NCI-H748 treated with DMSO at 0.1 percent for 48 hours (cell line): ENCODE results near the gene BCAS3.

ENCODE experiments used
- DNase-seq: peaks from one replicate; lab custom pipeline; 2025; lab: John Stamatoyannopoulos, UW

Gene BCAS3

GRCh38 chr17:61253937-61254574 is 576.4 kb downstream of the BCAS3 start:
- no peak for DNase-seq

- no peak for DNase-seq
Measured at GRCh38 chr17:61254904-61255303, 577.3 kb downstream of the BCAS3 start.

- no peak for DNase-seq
Measured at GRCh38 chr17:61255647-61256046, 578.0 kb downstream of the BCAS3 start.

GRCh38 chr17:61259360-61259759 is 581.7 kb downstream of the BCAS3 start:
- no peak for DNase-seq

- no peak for DNase-seq
Measured at GRCh38 chr17:61260071-61260797, 582.6 kb downstream of the BCAS3 start.

- DNase-seq: no peak
Measured at GRCh38 chr17:61261001-61261637, 583.5 kb downstream of the BCAS3 start.

- DNase-seq: no peak
Measured at GRCh38 chr17:61265397-61265796, 587.7 kb downstream of the BCAS3 start.

GRCh38 chr17:61267847-61268246 is 590.2 kb downstream of the BCAS3 start:
- DNase-seq: no peak

GRCh38 chr17:61275395-61275794 is 597.7 kb downstream of the BCAS3 start:
- no peak for DNase-seq

GRCh38 chr17:61276806-61277205 is 599.2 kb downstream of the BCAS3 start:
- no peak for DNase-seq

GRCh38 chr17:61279476-61280145 is 602.0 kb downstream of the BCAS3 start:
- DNase-seq: no peak

GRCh38 chr17:61280338-61280737 is 602.7 kb downstream of the BCAS3 start:
- no peak for DNase-seq

- DNase-seq: no peak
Measured at GRCh38 chr17:61280851-61281250, 603.2 kb downstream of the BCAS3 start.

- DNase-seq: no peak
Measured at GRCh38 chr17:61282377-61282776, 604.7 kb downstream of the BCAS3 start.

GRCh38 chr17:61283043-61283442 is 605.4 kb downstream of the BCAS3 start:
- no peak for DNase-seq

GRCh38 chr17:61284174-61284573 is 606.5 kb downstream of the BCAS3 start:
- DNase-seq: no peak

GRCh38 chr17:61284746-61285145 is 607.1 kb downstream of the BCAS3 start:
- DNase-seq: no peak

- DNase-seq: no peak
Measured at GRCh38 chr17:61285526-61286320, 608.1 kb downstream of the BCAS3 start.

- no peak for DNase-seq
Measured at GRCh38 chr17:61286449-61286848, 608.8 kb downstream of the BCAS3 start.

- DNase-seq: no peak
Measured at GRCh38 chr17:61289408-61290385, 612.0 kb downstream of the BCAS3 start.
